Heart left ventricle (tissue), 13 donors: ENCODE data around the gene SERINC3.

Source experiments
- CTCF ChIP-seq, 12 donors: fragments of 200-600 bp; sonication (generic) in 4 of 12; IDR thresholded peaks; one replicate each; pipeline versions ENCODE4 v1.5.0 to v1.8.0; 2018 to 2022; ENCODE audit warnings: antibody characterized with exemption in 12 of 12, mild to moderate bottlenecking in 5 of 12
- POLR2A ChIP-seq, 2 donors: fragments of 450-650 bp; IDR thresholded peaks; one replicate each; pipeline ENCODE4 v1.6.1; 2017; ENCODE audit warnings: antibody characterized with exemption in 2 of 2, mild to moderate bottlenecking in 2 of 2, moderate library complexity in 2 of 2
- donor health status: ischemic (EF 13 %, LVEDD 7.1; RV severe dilation, severe dysfunction).
- donor health status: DM: no; HTN: yes; CAD: no.
- donor health status: DM: no; HTN: no; CAD: no.
- donor health status: ischemic (EF 25% LVEDD 6.9; RV normal size, moderate dysfunction).
- donor health status: ischemic (EF 25% LVEDD 5.7; RV mildly dilated, moderate dysfunction).
- donor health status: ischemic (EF 35%, LVEDD 5.7; RV mildly dilated, moderate dysfunction).
- donor health status: nonischemic (EF 11% LVEDD 7.7; RV severe dilation, severe dysfunction).
- donor health status: DM: yes; HTN: yes; CAD: no.
- donor health status: PGD.
- donor health status: ischemic (EF 29% LVEDD 5.4; RV normal size, mild dysfunction).
- donor health status: nonischemic (EF 23%, LVEDD 6.1; RV moderate dilation, normal function).

GRCh38 chr20:44526129-44526528 lies 4.3 kb upstream of the SERINC3 start:
- TF ChIP-seq CTCF (IDR thresholded peaks at IDR 0.05) (no peak), POLR2A (IDR thresholded peaks at IDR 0.05) (no peak)
